Fibroblast of skin of left quadriceps (primary cell): Measurements from ENCODE around the gene CPNE4.

Source experiments
- DNase-seq, 2 experiments: peaks; one replicate each; pipeline ENCODE4 v3.0.0-alpha.2; 2013; ENCODE audit warnings: low read depth in 2 of 2

Gene CPNE4

GRCh38 chr3:131796558-131797198 is 238.1 kb downstream of the CPNE4 start:
- DNase-seq = no peak

GRCh38 chr3:131796111-131796510 is 238.7 kb downstream of the CPNE4 start:
- DNase-seq = no peak

GRCh38 chr3:131795390-131796090 is 239.3 kb downstream of the CPNE4 start:
- DNase-seq = no peak

- DNase-seq = peak; percentile 31
Observed at GRCh38 chr3:131794766-131795388, 239.9 kb downstream of the CPNE4 start.

GRCh38 chr3:131793870-131794269 is 240.9 kb downstream of the CPNE4 start:
- DNase-seq = no peak

GRCh38 chr3:131789188-131789587 is 245.6 kb downstream of the CPNE4 start:
- DNase-seq = no peak

GRCh38 chr3:131786386-131786785 is 248.4 kb downstream of the CPNE4 start:
- no peak for DNase-seq

- no peak for DNase-seq
Observed at GRCh38 chr3:131782751-131783150, 252.1 kb downstream of the CPNE4 start.

GRCh38 chr3:131778526-131778925 is 256.3 kb downstream of the CPNE4 start:
- DNase-seq = no peak

- no peak for DNase-seq
Observed at GRCh38 chr3:131775650-131776049, 259.2 kb downstream of the CPNE4 start.

GRCh38 chr3:131772269-131773026 is 262.4 kb downstream of the CPNE4 start:
- no peak for DNase-seq

GRCh38 chr3:131762981-131763564 is 271.7 kb downstream of the CPNE4 start:
- DNase-seq = peak; percentile 46 to 48

GRCh38 chr3:131756405-131756804 is 278.4 kb downstream of the CPNE4 start:
- DNase-seq = no peak

GRCh38 chr3:131755380-131755779 is 279.4 kb downstream of the CPNE4 start:
- DNase-seq = no peak

- no peak for DNase-seq
Observed at GRCh38 chr3:131750256-131750655, 284.6 kb downstream of the CPNE4 start.

GRCh38 chr3:131749826-131750225 is 285.0 kb downstream of the CPNE4 start:
- DNase-seq = no peak

- DNase-seq = no peak
Observed at GRCh38 chr3:131747466-131747865, 287.3 kb downstream of the CPNE4 start.

GRCh38 chr3:131744765-131745164 is 290.0 kb downstream of the CPNE4 start:
- DNase-seq = peak; percentile 23 to 25

GRCh38 chr3:131743126-131743525 is 291.7 kb downstream of the CPNE4 start:
- DNase-seq = no peak

GRCh38 chr3:131739211-131739610 is 295.6 kb downstream of the CPNE4 start:
- DNase-seq = no peak

- DNase-seq = no peak
Observed at GRCh38 chr3:131738095-131738494, 296.7 kb downstream of the CPNE4 start.

- no peak for DNase-seq
Observed at GRCh38 chr3:131735544-131735943, 299.3 kb downstream of the CPNE4 start.
